Suprapubic skin (tissue), 4 donors: ENCODE measurements around the gene RALGDS. TPM values are rescaled to one million over a fixed set of nuclear protein-coding genes. Genes with fewer than 3 reads are reported as not detected.
A peak's percentile ranks its signal among the peaks of the same experiment; 100 is the strongest.

ENCODE experiments used
- DNase-seq, 2 donors: peaks; one replicate each; pipeline ENCODE4 v3.0.0-alpha.2; 2019; ENCODE audit warnings: low spot score in 2 of 2
- H3K27ac ChIP-seq: fragments of 200-600 bp; sonication (generic); one replicate; pipeline ENCODE4 v1.5.1; 2019
- H3K27me3 ChIP-seq: fragments of 200-600 bp; sonication (generic); one replicate; pipeline ENCODE4 v1.5.1; 2019
- H3K36me3 ChIP-seq: fragments of 200-600 bp; sonication (generic); one replicate; pipeline ENCODE4 v1.5.1; 2019
- H3K4me1 ChIP-seq: fragments of 200-600 bp; sonication (generic); one replicate; pipeline ENCODE4 v1.5.1; 2019
- H3K4me3 ChIP-seq: fragments of 200-600 bp; sonication (generic); one replicate; pipeline ENCODE4 v1.5.1; 2019; ENCODE audit warnings: mild to moderate bottlenecking
- H3K9me3 ChIP-seq: fragments of 200-600 bp; sonication (generic); one replicate; pipeline ENCODE4 v1.5.1; 2019
- EP300 ChIP-seq: sonication (generic); formaldehyde crosslinking; IDR thresholded peaks from one replicate; pipeline ENCODE4 v1.6.1; 2017; ENCODE audit warnings: antibody characterized with exemption
- POLR2A ChIP-seq, 2 donors: fragments of 450-650 bp; IDR thresholded peaks; one replicate each; pipeline ENCODE4 v1.6.1; 2017; ENCODE audit warnings: antibody characterized with exemption in 2 of 2, mild to moderate bottlenecking in 2 of 2, moderate library complexity in 2 of 2
- POLR2AphosphoS5 ChIP-seq, 3 donors: sonication (generic); formaldehyde crosslinking; IDR thresholded peaks; one replicate each; pipeline ENCODE4 v1.6.1; 2017; ENCODE audit warnings: antibody characterized with exemption in 3 of 3
- WGBS: methylation state at CpG from one replicate; pipeline ENCODE4 v1.1.5; 2018; 5-methylcytosine and 5-hydroxymethylcytosine counted together
- total RNA-seq, 4 donors: library from RNA; depleted of rRNA; stranded (reverse); fragments of >200 nt; gene quantifications; one replicate each; pipeline ENCODE4 v1.1.0, GENCODE V29; 2016
- TF ChIP-seq, protein P1 (sequence below), 2 donors: fragments of 200-600 bp in 1 of 2; fragments of 450-650 bp in 1 of 2; sonication (generic) in 1 of 2; IDR thresholded peaks; one replicate each; pipeline ENCODE4 v1.5.1; 2016 to 2019; ENCODE audit warnings: antibody characterized with exemption in 2 of 2, mild to moderate bottlenecking in 1 of 2, moderate library complexity in 1 of 2

RALGDS gene
- total RNA-seq, 4 donors from 2014 or later: 173 to 244 (median 212) TPM

- H3K9me3 ChIP-seq: no peaks in the 10 kb centered on the region
- 22% methylated on average over 8 of the region's 95 CpGs for WGBS
- DNase-seq: peak; percentile 93 to 95
- peaks cover 35% of the 10 kb centered on the region for H3K4me1 ChIP-seq
- TF ChIP-seq EP300 (no peak), POLR2AphosphoS5 (IDR thresholded peaks at IDR 0.05) (peak in 2 of 3 donors; percentile 73 to 88), POLR2A (IDR thresholded peaks at IDR 0.05) (no peak)
- TF ChIP-seq, protein P1, sequence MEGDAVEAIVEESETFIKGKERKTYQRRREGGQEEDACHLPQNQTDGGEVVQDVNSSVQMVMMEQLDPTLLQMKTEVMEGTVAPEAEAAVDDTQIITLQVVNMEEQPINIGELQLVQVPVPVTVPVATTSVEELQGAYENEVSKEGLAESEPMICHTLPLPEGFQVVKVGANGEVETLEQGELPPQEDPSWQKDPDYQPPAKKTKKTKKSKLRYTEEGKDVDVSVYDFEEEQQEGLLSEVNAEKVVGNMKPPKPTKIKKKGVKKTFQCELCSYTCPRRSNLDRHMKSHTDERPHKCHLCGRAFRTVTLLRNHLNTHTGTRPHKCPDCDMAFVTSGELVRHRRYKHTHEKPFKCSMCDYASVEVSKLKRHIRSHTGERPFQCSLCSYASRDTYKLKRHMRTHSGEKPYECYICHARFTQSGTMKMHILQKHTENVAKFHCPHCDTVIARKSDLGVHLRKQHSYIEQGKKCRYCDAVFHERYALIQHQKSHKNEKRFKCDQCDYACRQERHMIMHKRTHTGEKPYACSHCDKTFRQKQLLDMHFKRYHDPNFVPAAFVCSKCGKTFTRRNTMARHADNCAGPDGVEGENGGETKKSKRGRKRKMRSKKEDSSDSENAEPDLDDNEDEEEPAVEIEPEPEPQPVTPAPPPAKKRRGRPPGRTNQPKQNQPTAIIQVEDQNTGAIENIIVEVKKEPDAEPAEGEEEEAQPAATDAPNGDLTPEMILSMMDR (IDR thresholded peaks at IDR 0.05): peak in 1 of 2 donors; percentile 27
- peak overlapping the region; percentile 87 for H3K27ac ChIP-seq
- no peaks in the 10 kb centered on the region for H3K27me3 ChIP-seq
- no peaks in the 10 kb centered on the region for H3K36me3 ChIP-seq
- peak overlapping the region; percentile 59 for H3K4me3 ChIP-seq
Measured at GRCh38 chr9:133149130-133150015, 28.3 kb upstream of the RALGDS start.

- peak overlapping the region; percentile 59 for H3K4me3 ChIP-seq
- peak overlapping the region; percentile 87 for H3K27ac ChIP-seq
- no peaks in the 10 kb centered on the region for H3K27me3 ChIP-seq
- H3K4me1 ChIP-seq: peaks cover 43% of the 10 kb centered on the region
- H3K9me3 ChIP-seq: no peaks in the 10 kb centered on the region
- peak in 1 of 2 donors; percentile 87 for DNase-seq
- TF ChIP-seq EP300 (no peak), POLR2AphosphoS5 (IDR thresholded peaks at IDR 0.05) (peak in 1 of 3 donors; percentile 50), POLR2A (IDR thresholded peaks at IDR 0.05) (peak in 1 of 2 donors; percentile 43)
- TF ChIP-seq, protein P1 (IDR thresholded peaks at IDR 0.05): no peak
- WGBS: 10% methylated on average over 15 of the region's 65 CpGs
- no peaks in the 10 kb centered on the region for H3K36me3 ChIP-seq
Measured at GRCh38 chr9:133148199-133149129, 27.4 kb upstream of the RALGDS start.

DNA sequence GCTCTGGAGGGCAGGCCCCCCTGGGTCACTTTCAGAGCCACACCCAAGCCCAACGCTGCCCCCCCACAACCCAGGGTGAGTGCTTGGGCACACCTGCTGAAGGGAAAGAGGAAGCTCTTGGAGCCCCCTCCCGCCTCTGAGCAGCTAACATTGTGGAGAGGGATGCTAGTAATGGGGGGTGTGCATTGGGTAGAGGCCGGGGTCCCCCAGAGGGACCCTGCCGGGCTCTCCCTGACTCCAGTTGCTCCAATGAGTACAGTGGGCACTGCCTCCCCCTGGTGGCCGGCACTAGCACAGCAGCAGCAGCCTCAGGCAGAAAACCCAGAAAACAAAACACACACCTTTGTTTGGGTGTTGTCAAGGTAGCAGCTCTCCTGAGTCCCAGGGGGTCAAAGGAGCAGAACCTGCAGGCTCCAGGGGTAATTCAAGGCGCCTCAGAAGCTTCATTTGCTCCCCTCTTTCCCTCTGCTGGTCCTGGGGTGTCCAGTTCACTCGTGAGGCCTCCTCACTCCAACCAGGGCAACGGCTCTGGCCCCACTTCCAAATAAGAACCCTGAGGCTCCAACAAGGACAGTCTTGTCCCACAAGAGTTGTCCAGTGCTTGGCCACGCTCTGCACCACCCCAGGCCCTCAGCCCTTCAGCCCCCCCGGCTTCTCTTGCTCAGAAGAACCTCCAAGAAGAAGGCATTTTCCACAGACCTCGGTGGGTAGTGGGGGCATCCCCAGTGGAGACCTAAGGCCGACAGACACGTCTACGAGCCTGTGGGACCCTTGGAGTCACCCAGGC is 26.6 kb upstream of the RALGDS start:
- Histone ChIP-seq H3K4me1 (peaks cover 52% of the 10 kb centered on the region), H3K27me3 (no peaks in the 10 kb centered on the region), H3K4me3 (peak overlapping the region; percentile 59), H3K36me3 (no peaks in the 10 kb centered on the region), H3K27ac (peak overlapping the region; percentile 87), H3K9me3 (no peaks in the 10 kb centered on the region)
- DNase-seq: peak in 1 of 2 donors; percentile 91
- TF ChIP-seq, protein P1 (IDR thresholded peaks at IDR 0.05): peak; percentile 96 to 98
- TF ChIP-seq POLR2AphosphoS5 (IDR thresholded peaks at IDR 0.05) (peak in 1 of 3 donors; percentile 27), EP300 (no peak), POLR2A (IDR thresholded peaks at IDR 0.05) (no peak)
- 12% methylated on average over 10 of the region's 14 CpGs for WGBS

- 60% methylated on average over 7 of the region's 7 CpGs for WGBS
Measured at GRCh38 chr9:133146746-133147411, 25.8 kb upstream of the RALGDS start.

More at GRCh38 chr9:133146746-133147411, 25.8 kb upstream of the RALGDS start:
- TF ChIP-seq POLR2A (IDR thresholded peaks at IDR 0.05): no peak
- TF ChIP-seq, protein P1 (IDR thresholded peaks at IDR 0.05): no peak
- TF ChIP-seq POLR2AphosphoS5 (IDR thresholded peaks at IDR 0.05): no peak
- TF ChIP-seq EP300: no peak
- Histone ChIP-seq H3K4me3 (peak overlapping the region; percentile 59), H3K27ac (no peak overlapping the region), H3K27me3 (no peaks in the 10 kb centered on the region), H3K4me1 (peaks cover 59% of the 10 kb centered on the region), H3K9me3 (no peaks in the 10 kb centered on the region), H3K36me3 (no peaks in the 10 kb centered on the region)
- DNase-seq: no peak
